Measurements from ENCODE around the gene TAX1BP1.

DNA sequence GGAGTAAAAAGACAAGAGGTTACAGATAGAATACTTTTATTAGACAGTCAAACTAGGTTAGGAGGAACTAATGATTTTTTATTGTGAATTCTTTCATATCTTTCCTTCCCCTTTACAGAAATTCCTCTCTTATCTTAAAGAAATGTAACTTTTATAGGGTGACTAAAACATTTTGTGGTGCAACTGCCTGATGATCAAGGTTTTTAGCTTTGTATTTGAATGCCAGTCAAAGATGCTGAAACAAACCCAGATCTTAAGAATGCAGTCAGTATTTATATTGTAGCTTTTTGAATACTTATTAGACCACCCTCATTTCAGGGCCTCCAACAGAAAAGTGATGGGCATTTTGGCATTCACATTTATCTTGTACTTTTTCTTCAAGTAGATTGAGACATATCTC is 27.4 kb downstream of the TAX1BP1 start:
- TF ChIP-seq, protein P1, sequence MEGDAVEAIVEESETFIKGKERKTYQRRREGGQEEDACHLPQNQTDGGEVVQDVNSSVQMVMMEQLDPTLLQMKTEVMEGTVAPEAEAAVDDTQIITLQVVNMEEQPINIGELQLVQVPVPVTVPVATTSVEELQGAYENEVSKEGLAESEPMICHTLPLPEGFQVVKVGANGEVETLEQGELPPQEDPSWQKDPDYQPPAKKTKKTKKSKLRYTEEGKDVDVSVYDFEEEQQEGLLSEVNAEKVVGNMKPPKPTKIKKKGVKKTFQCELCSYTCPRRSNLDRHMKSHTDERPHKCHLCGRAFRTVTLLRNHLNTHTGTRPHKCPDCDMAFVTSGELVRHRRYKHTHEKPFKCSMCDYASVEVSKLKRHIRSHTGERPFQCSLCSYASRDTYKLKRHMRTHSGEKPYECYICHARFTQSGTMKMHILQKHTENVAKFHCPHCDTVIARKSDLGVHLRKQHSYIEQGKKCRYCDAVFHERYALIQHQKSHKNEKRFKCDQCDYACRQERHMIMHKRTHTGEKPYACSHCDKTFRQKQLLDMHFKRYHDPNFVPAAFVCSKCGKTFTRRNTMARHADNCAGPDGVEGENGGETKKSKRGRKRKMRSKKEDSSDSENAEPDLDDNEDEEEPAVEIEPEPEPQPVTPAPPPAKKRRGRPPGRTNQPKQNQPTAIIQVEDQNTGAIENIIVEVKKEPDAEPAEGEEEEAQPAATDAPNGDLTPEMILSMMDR (optimal IDR thresholded peaks at IDR 0.05 in 1 of 3, IDR thresholded peaks at IDR 0.05 in 1 of 3, conservative IDR thresholded peaks at IDR 0.05 in 1 of 3; ENCODE audit: extremely low read depth in 1 of 3, insufficient read depth in 2 of 3, low read length in 3 of 3): no peak
- TF ChIP-seq EZH2 (IDR thresholded peaks at IDR 0.05; ENCODE audit: low read length): no peak
